A549 (cell line): ENCODE data around the gene KCNA10.

Source experiments
- BHLHE40 ChIP-seq: IDR thresholded peaks from 2 replicates; pipeline ENCODE4 v1.6.1; 2012; ENCODE audit warnings: low read depth, low read length, inconsistent platforms
- CEBPB ChIP-seq, 2 experiments: fragments of >200 bp in 1 of 2; sonication (Bioruptor Twin) in 1 of 2; formaldehyde crosslinking in 1 of 2; IDR thresholded peaks; 2 replicates each; pipeline ENCODE4 v1.6.1; 2012 to 2016
- HDAC2 ChIP-seq: fragments of 200-600 bp; sonication (generic); IDR thresholded peaks from 2 replicates; pipeline ENCODE4 v1.6.1; 2016
- KDM5A ChIP-seq: fragments of 200-600 bp; sonication (generic); IDR thresholded peaks from 2 replicates; pipeline ENCODE4 v1.6.1; 2016; ENCODE audit warnings: antibody characterized with exemption, mild to moderate bottlenecking
- MAX ChIP-seq: IDR thresholded peaks from 2 replicates; pipeline ENCODE4 v1.6.1; 2012
- PHF8 ChIP-seq: fragments of 200-600 bp; sonication (generic); IDR thresholded peaks from 2 replicates; pipeline ENCODE4 v1.6.1; 2016; ENCODE audit warnings: low read depth, mild to moderate bottlenecking, antibody characterized with exemption, moderate library complexity, borderline replicate concordance
- POLR2A ChIP-seq: IDR thresholded peaks from 2 replicates; pipeline ENCODE4 v1.6.1; 2012; ENCODE audit warnings: mild to moderate bottlenecking, low read length
- RARB ChIP-seq: fragments of 250-450 bp; sonication (Bioruptor Pico); IDR thresholded peaks from 2 replicates; pipeline ENCODE4 v1.8.0; 2021; ENCODE audit warnings: mild to moderate bottlenecking, moderate library complexity
- REST ChIP-seq: fragments of 200-600 bp; sonication (generic); IDR thresholded peaks from 2 replicates; pipeline ENCODE4 v1.6.1; 2016; ENCODE audit warnings: antibody characterized with exemption, mild to moderate bottlenecking, moderate library complexity
- RFX5 ChIP-seq: fragments of 450-650 bp; IDR thresholded peaks from 2 replicates; pipeline ENCODE4 v1.7.1; 2014; ENCODE audit warnings: antibody characterized with exemption, mild to moderate bottlenecking, moderate library complexity
- ZSCAN20 ChIP-seq: fragments of 250-450 bp; sonication (Bioruptor Pico); IDR thresholded peaks from 2 replicates; pipeline ENCODE4 v1.8.0; 2022; ENCODE audit warnings: mild to moderate bottlenecking, moderate library complexity
- TF ChIP-seq, protein P1 (sequence below): fragments of >200 bp; sonication (Bioruptor Twin); formaldehyde crosslinking; IDR thresholded peaks from 3 replicates; pipeline ENCODE4 v1.5.1; 2016
- TF ChIP-seq, protein P2 (sequence below): fragments of 250-450 bp; sonication (Bioruptor Pico); IDR thresholded peaks from 2 replicates; pipeline ENCODE4 v1.5.0; 2021; ENCODE audit warnings: mild to moderate bottlenecking, moderate library complexity, borderline replicate concordance

DNA sequence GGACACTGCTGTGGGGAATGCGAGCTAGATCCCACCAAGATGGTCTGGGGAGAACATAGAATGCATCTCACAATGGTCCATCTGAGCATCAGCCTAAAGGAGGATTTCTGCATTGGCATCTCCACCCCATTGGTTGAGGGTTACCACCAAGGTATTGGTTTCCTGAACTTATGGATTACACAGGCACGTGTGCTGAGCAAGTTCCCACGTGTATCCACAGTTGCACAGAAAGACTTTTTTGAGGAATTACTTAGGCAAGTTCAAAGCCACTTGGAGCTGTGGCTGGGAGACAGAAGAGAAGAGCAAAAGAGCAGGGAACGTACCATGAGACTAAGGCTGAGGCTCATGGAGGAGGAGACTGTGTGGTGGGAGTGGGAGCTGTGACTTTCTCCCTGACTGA is 44.1 kb upstream of the KCNA10 start:
- TF ChIP-seq, protein P1, sequence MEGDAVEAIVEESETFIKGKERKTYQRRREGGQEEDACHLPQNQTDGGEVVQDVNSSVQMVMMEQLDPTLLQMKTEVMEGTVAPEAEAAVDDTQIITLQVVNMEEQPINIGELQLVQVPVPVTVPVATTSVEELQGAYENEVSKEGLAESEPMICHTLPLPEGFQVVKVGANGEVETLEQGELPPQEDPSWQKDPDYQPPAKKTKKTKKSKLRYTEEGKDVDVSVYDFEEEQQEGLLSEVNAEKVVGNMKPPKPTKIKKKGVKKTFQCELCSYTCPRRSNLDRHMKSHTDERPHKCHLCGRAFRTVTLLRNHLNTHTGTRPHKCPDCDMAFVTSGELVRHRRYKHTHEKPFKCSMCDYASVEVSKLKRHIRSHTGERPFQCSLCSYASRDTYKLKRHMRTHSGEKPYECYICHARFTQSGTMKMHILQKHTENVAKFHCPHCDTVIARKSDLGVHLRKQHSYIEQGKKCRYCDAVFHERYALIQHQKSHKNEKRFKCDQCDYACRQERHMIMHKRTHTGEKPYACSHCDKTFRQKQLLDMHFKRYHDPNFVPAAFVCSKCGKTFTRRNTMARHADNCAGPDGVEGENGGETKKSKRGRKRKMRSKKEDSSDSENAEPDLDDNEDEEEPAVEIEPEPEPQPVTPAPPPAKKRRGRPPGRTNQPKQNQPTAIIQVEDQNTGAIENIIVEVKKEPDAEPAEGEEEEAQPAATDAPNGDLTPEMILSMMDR: no peak
- TF ChIP-seq HDAC2: no peak
- TF ChIP-seq CEBPB (IDR thresholded peaks at IDR 0.05): no peak
- TF ChIP-seq RFX5: no peak
- no peak for TF ChIP-seq BHLHE40
- TF ChIP-seq REST: no peak
- TF ChIP-seq POLR2A: no peak
- TF ChIP-seq PHF8: no peak
- no peak for TF ChIP-seq MAX
- TF ChIP-seq ZSCAN20 (CRISPR knock-in tag): no peak
- TF ChIP-seq, protein P2, sequence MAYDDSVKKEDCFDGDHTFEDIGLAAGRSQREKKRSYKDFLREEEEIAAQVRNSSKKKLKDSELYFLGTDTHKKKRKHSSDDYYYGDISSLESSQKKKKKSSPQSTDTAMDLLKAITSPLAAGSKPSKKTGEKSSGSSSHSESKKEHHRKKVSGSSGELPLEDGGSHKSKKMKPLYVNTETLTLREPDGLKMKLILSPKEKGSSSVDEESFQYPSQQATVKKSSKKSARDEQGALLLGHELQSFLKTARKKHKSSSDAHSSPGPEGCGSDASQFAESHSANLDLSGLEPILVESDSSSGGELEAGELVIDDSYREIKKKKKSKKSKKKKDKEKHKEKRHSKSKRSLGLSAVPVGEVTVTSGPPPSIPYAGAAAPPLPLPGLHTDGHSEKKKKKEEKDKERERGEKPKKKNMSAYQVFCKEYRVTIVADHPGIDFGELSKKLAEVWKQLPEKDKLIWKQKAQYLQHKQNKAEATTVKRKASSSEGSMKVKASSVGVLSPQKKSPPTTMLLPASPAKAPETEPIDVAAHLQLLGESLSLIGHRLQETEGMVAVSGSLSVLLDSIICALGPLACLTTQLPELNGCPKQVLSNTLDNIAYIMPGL (CRISPR knock-in tag): no peak
- no peak for TF ChIP-seq KDM5A
- TF ChIP-seq RARB (CRISPR knock-in tag): no peak
